ENCODE results near the gene OSER1. TPM values are rescaled to one million over a fixed set of nuclear protein-coding genes. Genes with fewer than 3 reads are reported as not detected.

Gene OSER1
- total RNA-seq = 10 to 100 TPM; 29.6 to 29.8 TPM

GRCh38 chr20:44210406-44211176, at the start of gene OSER1:
Gene OSER1 (minus strand): TSS chr20:44210771. CDS start chr20:44206957, 3,814 bp downstream.

DNA sequence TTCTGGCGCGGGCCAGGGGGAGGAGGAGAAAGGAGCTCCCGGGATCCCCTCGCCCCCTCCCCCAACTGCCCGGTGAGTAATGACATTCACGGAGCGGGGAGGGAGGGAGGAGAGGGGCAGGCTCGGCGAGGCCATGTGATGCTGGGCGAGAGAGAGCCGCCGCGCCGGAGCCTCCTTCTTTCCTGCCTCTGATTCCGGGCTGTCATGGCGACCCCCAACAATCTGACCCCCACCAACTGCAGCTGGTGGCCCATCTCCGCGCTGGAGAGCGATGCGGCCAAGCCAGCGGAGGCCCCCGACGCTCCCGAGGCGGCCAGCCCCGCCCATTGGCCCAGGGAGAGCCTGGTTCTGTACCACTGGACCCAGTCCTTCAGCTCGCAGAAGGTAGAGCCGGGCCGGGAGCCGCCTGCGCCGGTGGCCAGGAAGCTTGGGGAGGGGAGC, 36.6 kb upstream of the OSER1 start, which contains the start of gene GDAP1L1:
TSS of gene GDAP1L1 (plus strand) at position 178 of the 441 bp plus-strand sequence. CDS start at position 205, 27 bp downstream.

DNA sequence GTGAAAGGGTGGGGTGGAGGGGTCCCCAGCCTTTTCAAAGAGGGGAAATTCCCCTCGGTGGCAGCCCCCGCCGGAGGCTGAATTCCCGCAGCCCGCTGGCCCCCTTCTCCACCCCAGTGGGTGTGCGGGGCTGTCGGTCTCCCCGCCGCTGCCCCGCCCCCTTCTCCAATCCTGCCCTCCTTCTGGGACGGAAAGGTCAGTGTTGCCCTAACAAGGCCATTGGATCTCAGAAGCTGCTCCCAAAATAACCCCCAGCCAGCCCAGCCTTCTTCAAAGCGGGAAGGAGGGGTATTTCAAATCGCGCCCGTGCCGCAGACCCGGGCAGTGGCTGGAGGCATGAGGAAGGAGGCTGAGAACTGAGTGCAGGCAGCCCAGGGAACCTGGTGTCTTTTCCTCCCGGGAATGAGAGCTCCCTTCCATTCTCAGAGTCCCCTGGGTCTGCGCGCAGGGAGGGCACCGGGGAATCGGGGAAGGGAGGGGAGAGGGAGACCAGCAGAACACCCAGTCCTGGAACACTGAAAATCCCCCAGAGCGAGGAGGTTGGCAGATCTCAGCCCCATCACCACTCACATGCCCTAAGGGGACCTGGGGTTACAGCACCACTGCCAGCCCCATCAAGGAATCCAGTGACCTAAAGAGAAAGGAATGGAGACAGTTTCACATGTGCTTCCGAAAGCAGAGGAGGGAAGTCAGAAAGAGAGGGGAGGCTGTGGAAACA, 23.4 kb downstream of the OSER1 start, which contains the start of gene JPH2:
TSS of gene JPH2 (minus strand) at position 135 of the 718 bp plus-strand sequence. CDS start 483 bp downstream, outside the sequence.

Other genes starting within 250 kb of the OSER1 start
- under 1 TPM in 1 of 2 experiments, not detected in 1; 0.10 TPM for gene JPH2, start 23.6 kb downstream of the OSER1 start, total RNA-seq
- gene GDAP1L1, start 36.5 kb upstream of the OSER1 start, total RNA-seq = not detected
- gene FITM2, start 100.4 kb upstream of the OSER1 start, total RNA-seq = 1 to 10 TPM; 4.1 to 4.8 TPM
- gene R3HDML, start 126.3 kb upstream of the OSER1 start, total RNA-seq = not detected
- gene HNF4A, start 144.9 kb upstream of the OSER1 start, total RNA-seq = not detected